Measurements from ENCODE around the gene PRRT2.
"Not testable (repeated sequence)": the region's sequence is repeated elsewhere in the genome, so short reads cannot be mapped to it uniquely, and the experiment has no call there.

Gene PRRT2

GRCh38 chr16:29790949-29791844 is 20.8 kb upstream of the PRRT2 start:
- TF ChIP-seq CTCF (IDR thresholded peaks at IDR 0.05; ENCODE audit: poor library complexity, severe bottlenecking), result no peak
- no peak for DNase-seq (ENCODE audit: low spot score)
- H3K36me3 ChIP-seq (ENCODE audit: low read depth), result peaks cover 23% of the 10 kb centered on the region
- H3K4me1 ChIP-seq (ENCODE audit: insufficient read depth, poor library complexity, severe bottlenecking), result peaks cover 3% of the 10 kb centered on the region
- H3K27me3 ChIP-seq (ENCODE audit: insufficient read depth, poor library complexity, severe bottlenecking), result no peaks in the 10 kb centered on the region
- peak overlapping the region; percentile 66 for H3K4me3 ChIP-seq (ENCODE audit: severe bottlenecking)
- peak; percentile 24 for ATAC-seq (ENCODE audit: low read depth)
- no peaks in the 10 kb centered on the region for H3K9me3 ChIP-seq (ENCODE audit: severe bottlenecking)
- H3K27ac ChIP-seq (ENCODE audit: poor library complexity, severe bottlenecking), result peak overlapping the region; percentile 44

GRCh38 chr16:29791845-29792807 is 19.9 kb upstream of the PRRT2 start:
- DNase-seq (ENCODE audit: low spot score) (no peak), ATAC-seq (ENCODE audit: low read depth) (no peak)
- Histone ChIP-seq H3K27ac (ENCODE audit: poor library complexity, severe bottlenecking) (peak overlapping the region; percentile 44), H3K4me3 (ENCODE audit: severe bottlenecking) (peak overlapping the region; percentile 66), H3K27me3 (ENCODE audit: insufficient read depth, poor library complexity, severe bottlenecking) (no peaks in the 10 kb centered on the region), H3K4me1 (ENCODE audit: insufficient read depth, poor library complexity, severe bottlenecking) (peaks cover 3% of the 10 kb centered on the region), H3K9me3 (ENCODE audit: severe bottlenecking) (no peaks in the 10 kb centered on the region), H3K36me3 (ENCODE audit: low read depth) (peaks cover 30% of the 10 kb centered on the region)
- no peak for TF ChIP-seq CTCF (IDR thresholded peaks at IDR 0.05; ENCODE audit: poor library complexity, severe bottlenecking)

DNA sequence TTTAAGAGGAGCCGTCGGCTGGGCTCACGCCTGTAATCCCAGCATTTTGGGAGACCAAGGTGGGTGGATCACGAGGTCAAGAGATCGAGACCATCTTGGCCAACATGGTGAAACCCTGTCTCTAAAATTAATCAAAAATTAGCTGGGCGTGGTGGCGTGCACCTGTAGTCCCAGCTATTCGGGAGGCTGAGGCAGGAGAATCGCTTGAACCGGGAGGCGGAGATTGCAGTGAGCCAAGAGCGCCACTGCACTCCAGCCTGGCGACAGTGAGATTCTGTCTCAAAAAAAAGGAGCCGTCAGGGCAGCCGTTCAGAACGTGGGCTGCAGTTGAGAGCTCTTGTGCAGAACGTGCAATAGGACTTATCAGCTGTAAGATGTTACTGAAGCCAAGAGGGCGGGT is 18.8 kb upstream of the PRRT2 start:
- H3K4me1 ChIP-seq (ENCODE audit: insufficient read depth, poor library complexity, severe bottlenecking); DNase-seq (ENCODE audit: low spot score): not testable (repeated sequence)
- peaks cover 40% of the 10 kb centered on the region for H3K36me3 ChIP-seq (ENCODE audit: low read depth)

DNA sequence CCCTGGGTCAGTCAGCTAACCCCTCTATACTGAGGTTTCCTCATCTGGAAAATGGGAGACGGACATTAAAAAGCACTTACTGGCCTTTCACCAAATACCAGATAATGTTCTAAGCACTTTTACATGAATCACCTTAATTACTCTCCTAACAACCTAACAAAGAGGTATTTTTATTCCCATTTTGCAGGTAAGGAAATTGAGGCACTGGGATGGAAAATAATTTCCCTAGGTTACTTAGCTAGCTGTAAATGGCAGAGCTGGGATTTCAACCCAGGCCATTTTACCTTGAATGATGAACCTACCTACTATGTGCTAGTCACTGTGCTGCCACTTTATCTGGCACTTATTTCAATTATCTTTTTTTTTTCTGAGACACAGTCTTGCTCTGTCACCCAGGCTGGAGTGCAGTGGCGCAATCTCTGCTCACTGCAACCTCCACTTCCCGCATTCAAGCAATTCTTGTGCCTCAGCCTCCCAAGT is 17.7 kb upstream of the PRRT2 start:
- no peak overlapping the region for H3K27ac ChIP-seq (ENCODE audit: poor library complexity, severe bottlenecking)
- peaks cover 51% of the 10 kb centered on the region for H3K36me3 ChIP-seq (ENCODE audit: low read depth)
- no peak for TF ChIP-seq CTCF (IDR thresholded peaks at IDR 0.05; ENCODE audit: poor library complexity, severe bottlenecking)
- no peaks in the 10 kb centered on the region for H3K9me3 ChIP-seq (ENCODE audit: severe bottlenecking)
- H3K4me3 ChIP-seq (ENCODE audit: severe bottlenecking), result no peak overlapping the region
- ATAC-seq (ENCODE audit: low read depth), result no peak
- no peaks in the 10 kb centered on the region for H3K27me3 ChIP-seq (ENCODE audit: insufficient read depth, poor library complexity, severe bottlenecking)
- DNase-seq (ENCODE audit: low spot score), result no peak
- peaks cover 3% of the 10 kb centered on the region for H3K4me1 ChIP-seq (ENCODE audit: insufficient read depth, poor library complexity, severe bottlenecking)

More for the DNA sequence above, 18.8 kb upstream of the PRRT2 start:
- not testable (repeated sequence) for H3K27ac ChIP-seq (ENCODE audit: poor library complexity, severe bottlenecking); H3K9me3 ChIP-seq (ENCODE audit: severe bottlenecking); ATAC-seq (ENCODE audit: low read depth); H3K4me3 ChIP-seq (ENCODE audit: severe bottlenecking); H3K27me3 ChIP-seq (ENCODE audit: insufficient read depth, poor library complexity, severe bottlenecking)

GRCh38 chr16:29802416-29802935 is 9.5 kb upstream of the PRRT2 start:
- ATAC-seq (ENCODE audit: low read depth) (no peak), DNase-seq (ENCODE audit: low spot score) (no peak)
- no peaks in the 10 kb centered on the region for H3K9me3 ChIP-seq (ENCODE audit: severe bottlenecking)
- peaks cover 51% of the 10 kb centered on the region for H3K36me3 ChIP-seq (ENCODE audit: low read depth)
- H3K27ac ChIP-seq (ENCODE audit: poor library complexity, severe bottlenecking), result no peak overlapping the region
- no peaks in the 10 kb centered on the region for H3K4me1 ChIP-seq (ENCODE audit: insufficient read depth, poor library complexity, severe bottlenecking)
- H3K27me3 ChIP-seq (ENCODE audit: insufficient read depth, poor library complexity, severe bottlenecking), result no peaks in the 10 kb centered on the region
- no peak for TF ChIP-seq CTCF (IDR thresholded peaks at IDR 0.05; ENCODE audit: poor library complexity, severe bottlenecking)
- H3K4me3 ChIP-seq (ENCODE audit: severe bottlenecking), result no peak overlapping the region
